T-helper 1 cell treated with Interleukin-12 subunit alpha and Interleukin-12 subunit beta and Interleukin-4 antibody, amounts not matched to agents 30 μg/mL and 1 μg/mL, for 36 hours (primary cell): Measurements from ENCODE around the gene P4HA2.
"Not testable (repeated sequence)": the region's sequence is repeated elsewhere in the genome, so short reads cannot be mapped to it uniquely, and the experiment has no call there.

ENCODE experiments used
- H3K27ac Mint-ChIP-seq: one replicate; pipeline ENCODE4 v1.8.0; 2021; ENCODE audit warnings: mild to moderate bottlenecking, mixed read lengths
- H3K27me3 Mint-ChIP-seq: one replicate; pipeline ENCODE4 v1.8.0; 2021; ENCODE audit warnings: low read depth, mixed read lengths
- H3K36me3 Mint-ChIP-seq: one replicate; pipeline ENCODE4 v1.8.0; 2021; ENCODE audit warnings: low read depth, mixed read lengths
- H3K4me1 Mint-ChIP-seq: one replicate; pipeline ENCODE4 v1.8.0; 2021; ENCODE audit warnings: low read depth, mixed read lengths
- H3K4me3 Mint-ChIP-seq: one replicate; pipeline ENCODE4 v1.8.0; 2021; ENCODE audit warnings: mild to moderate bottlenecking, moderate library complexity, mixed read lengths
- H3K9me3 Mint-ChIP-seq: one replicate; pipeline ENCODE4 v1.8.0; 2021; ENCODE audit warnings: mixed read lengths

The P4HA2 gene

GRCh38 chr5:132193165-132193694 lies 34.4 kb downstream of the P4HA2 start:
- no peak overlapping the region for H3K4me3 Mint-ChIP-seq
- peaks cover 4% of the 10 kb centered on the region for H3K4me1 Mint-ChIP-seq
- no peaks in the 10 kb centered on the region for H3K9me3 Mint-ChIP-seq

GRCh38 chr5:132190161-132190817 lies 37.4 kb downstream of the P4HA2 start:
- peaks cover 7% of the 10 kb centered on the region for H3K27me3 Mint-ChIP-seq
- peaks cover 16% of the 10 kb centered on the region for H3K36me3 Mint-ChIP-seq
- H3K27ac Mint-ChIP-seq, result no peak overlapping the region
- H3K4me1 Mint-ChIP-seq, result peaks cover 4% of the 10 kb centered on the region
- H3K4me3 Mint-ChIP-seq, result no peak overlapping the region
- no peaks in the 10 kb centered on the region for H3K9me3 Mint-ChIP-seq

More at GRCh38 chr5:132193165-132193694, 34.4 kb downstream of the P4HA2 start:
- H3K27me3 Mint-ChIP-seq, result peaks cover 7% of the 10 kb centered on the region
- H3K36me3 Mint-ChIP-seq, result peaks cover 25% of the 10 kb centered on the region
- no peak overlapping the region for H3K27ac Mint-ChIP-seq

- peaks cover 7% of the 10 kb centered on the region for H3K36me3 Mint-ChIP-seq
- peaks cover 10% of the 10 kb centered on the region for H3K4me1 Mint-ChIP-seq
- peaks cover 7% of the 10 kb centered on the region for H3K27me3 Mint-ChIP-seq
- H3K9me3 Mint-ChIP-seq, result peaks cover 7% of the 10 kb centered on the region
- H3K4me3 Mint-ChIP-seq, result no peak overlapping the region
- H3K27ac Mint-ChIP-seq, result no peak overlapping the region
Observed at GRCh38 chr5:132184588-132184987, 43.1 kb downstream of the P4HA2 start.

DNA sequence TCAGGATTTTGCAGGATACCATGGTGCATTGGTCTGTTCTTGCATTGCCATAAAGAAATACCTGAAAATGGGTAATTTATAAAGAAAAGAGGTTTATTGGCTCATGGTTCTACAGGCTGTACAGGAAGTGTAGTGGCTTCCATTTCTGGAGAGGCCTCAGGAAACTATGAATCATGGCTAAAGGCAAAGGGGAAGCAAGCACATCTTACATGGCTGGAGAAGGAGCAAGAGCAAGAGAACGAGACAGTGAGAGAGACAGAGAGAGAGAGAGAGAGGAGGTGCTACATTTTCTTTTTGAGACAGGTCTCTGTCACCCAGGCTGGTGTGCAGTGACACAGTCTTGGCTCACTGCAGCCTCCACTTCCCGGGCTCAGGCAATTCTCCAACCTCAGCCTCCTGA lies 43.9 kb downstream of the P4HA2 start:
- peaks cover 4% of the 10 kb centered on the region for H3K27me3 Mint-ChIP-seq
- no peak overlapping the region for H3K4me3 Mint-ChIP-seq
- H3K27ac Mint-ChIP-seq, result no peak overlapping the region
- H3K9me3 Mint-ChIP-seq, result peaks cover 7% of the 10 kb centered on the region
- H3K36me3 Mint-ChIP-seq, result peaks cover 5% of the 10 kb centered on the region
- peaks cover 18% of the 10 kb centered on the region for H3K4me1 Mint-ChIP-seq

GRCh38 chr5:132182359-132183040 lies 45.2 kb downstream of the P4HA2 start:
- peaks cover 4% of the 10 kb centered on the region for H3K36me3 Mint-ChIP-seq
- H3K27ac Mint-ChIP-seq, result no peak overlapping the region
- H3K9me3 Mint-ChIP-seq, result peaks cover 7% of the 10 kb centered on the region
- no peaks in the 10 kb centered on the region for H3K27me3 Mint-ChIP-seq
- no peak overlapping the region for H3K4me3 Mint-ChIP-seq
- peaks cover 27% of the 10 kb centered on the region for H3K4me1 Mint-ChIP-seq

DNA sequence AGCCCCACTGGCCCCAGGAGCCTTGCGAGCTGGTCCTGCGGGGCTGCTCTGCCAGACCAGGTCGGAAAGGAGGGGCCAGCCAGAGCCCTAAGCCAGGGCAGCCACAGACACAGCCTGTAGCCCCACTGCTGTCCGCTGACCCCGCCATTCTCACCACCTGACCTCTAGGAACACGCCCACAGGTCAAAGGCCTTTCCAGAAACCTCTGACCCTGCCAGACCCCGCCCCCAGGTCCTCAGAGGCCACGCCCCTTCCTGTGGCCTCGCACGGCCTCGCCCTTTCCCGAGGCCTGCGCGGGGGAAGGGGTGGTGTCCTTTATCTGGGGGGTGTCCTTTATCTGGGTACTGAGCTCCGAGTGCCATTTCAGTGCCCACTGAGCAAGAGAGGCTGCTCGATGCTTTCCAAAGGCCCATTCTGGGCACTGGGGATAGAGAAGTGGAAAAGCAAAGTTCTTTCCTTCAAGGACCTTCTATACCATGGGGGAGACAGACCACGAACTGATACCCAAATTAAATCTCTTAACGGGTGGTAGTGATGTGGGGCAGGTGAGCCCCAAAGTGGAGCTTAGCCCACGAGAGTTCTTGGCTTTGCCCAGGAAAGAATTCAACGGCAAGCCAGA lies 46.5 kb downstream of the P4HA2 start:
- peaks cover 9% of the 10 kb centered on the region for H3K36me3 Mint-ChIP-seq
- H3K27ac Mint-ChIP-seq, result no peak overlapping the region
- H3K4me1 Mint-ChIP-seq, result peaks cover 38% of the 10 kb centered on the region
- H3K9me3 Mint-ChIP-seq, result peaks cover 12% of the 10 kb centered on the region
- H3K4me3 Mint-ChIP-seq, result no peak overlapping the region
- no peaks in the 10 kb centered on the region for H3K27me3 Mint-ChIP-seq

- Mint-ChIP-seq H3K36me3 (peaks cover 9% of the 10 kb centered on the region), H3K27ac (peak overlapping the region; percentile 66), H3K4me1 (peaks cover 38% of the 10 kb centered on the region), H3K9me3 (peaks cover 12% of the 10 kb centered on the region), H3K4me3 (no peak overlapping the region), H3K27me3 (no peaks in the 10 kb centered on the region)
Observed at GRCh38 chr5:132180134-132180745, 47.4 kb downstream of the P4HA2 start.

DNA sequence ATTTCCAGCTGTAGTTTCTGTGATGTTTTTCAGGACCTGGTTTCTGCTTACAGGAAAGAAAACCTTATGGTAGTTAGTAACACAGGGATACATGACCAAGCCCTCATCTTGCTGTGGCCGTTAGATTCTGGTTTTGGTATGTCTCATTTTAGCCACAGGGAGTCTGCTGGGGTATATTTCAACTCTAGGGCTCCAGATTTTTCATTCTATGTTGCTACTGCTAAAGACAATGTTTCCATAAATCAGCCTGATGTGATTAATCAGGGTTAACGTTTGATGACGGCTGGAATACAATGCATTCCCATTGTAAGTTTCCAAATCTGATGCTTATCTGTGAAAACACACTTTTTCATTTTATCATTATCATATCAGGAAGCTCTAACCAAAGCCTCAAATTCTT lies 48.2 kb downstream of the P4HA2 start:
- Mint-ChIP-seq H3K27ac (peak overlapping the region; percentile 65), H3K36me3 (peaks cover 9% of the 10 kb centered on the region), H3K9me3 (peaks cover 12% of the 10 kb centered on the region), H3K27me3 (no peaks in the 10 kb centered on the region), H3K4me1 (peaks cover 38% of the 10 kb centered on the region), H3K4me3 (no peak overlapping the region)

DNA sequence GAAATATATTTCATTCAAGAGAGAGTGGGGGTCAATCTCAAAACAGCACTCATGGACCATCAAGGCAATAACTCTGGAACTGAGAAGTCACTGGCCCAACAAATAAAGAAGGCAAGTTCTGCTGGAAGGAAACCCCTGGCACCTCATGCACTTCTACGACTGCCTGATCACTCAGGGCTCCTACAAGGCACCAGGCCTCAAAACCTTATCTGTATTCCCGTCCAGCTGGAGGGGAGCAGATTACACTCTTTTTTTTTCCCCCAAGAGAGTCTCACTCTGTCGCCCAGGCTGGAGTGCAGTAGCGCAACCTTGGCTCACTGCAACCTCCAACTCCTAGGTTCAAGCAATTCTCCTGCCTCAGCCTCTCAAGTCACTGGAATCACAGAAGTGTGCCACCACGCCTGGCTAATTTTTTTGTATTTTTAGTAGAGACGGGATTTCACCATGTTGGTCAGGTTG lies 49.9 kb downstream of the P4HA2 start:
- peaks cover 37% of the 10 kb centered on the region for H3K4me1 Mint-ChIP-seq
- peak overlapping the region; percentile 38 for H3K27ac Mint-ChIP-seq
- H3K36me3 Mint-ChIP-seq, result peaks cover 5% of the 10 kb centered on the region
- peaks cover 10% of the 10 kb centered on the region for H3K27me3 Mint-ChIP-seq
- H3K4me3 Mint-ChIP-seq, result no peak overlapping the region
- H3K9me3 Mint-ChIP-seq, result peaks cover 12% of the 10 kb centered on the region

- Mint-ChIP-seq H3K27ac (peak overlapping the region; percentile 78), H3K9me3 (peaks cover 9% of the 10 kb centered on the region), H3K36me3 (peaks cover 5% of the 10 kb centered on the region), H3K4me1 (peaks cover 37% of the 10 kb centered on the region), H3K27me3 (peaks cover 13% of the 10 kb centered on the region), H3K4me3 (no peak overlapping the region)
Observed at GRCh38 chr5:132176987-132177386, 50.7 kb downstream of the P4HA2 start.

DNA sequence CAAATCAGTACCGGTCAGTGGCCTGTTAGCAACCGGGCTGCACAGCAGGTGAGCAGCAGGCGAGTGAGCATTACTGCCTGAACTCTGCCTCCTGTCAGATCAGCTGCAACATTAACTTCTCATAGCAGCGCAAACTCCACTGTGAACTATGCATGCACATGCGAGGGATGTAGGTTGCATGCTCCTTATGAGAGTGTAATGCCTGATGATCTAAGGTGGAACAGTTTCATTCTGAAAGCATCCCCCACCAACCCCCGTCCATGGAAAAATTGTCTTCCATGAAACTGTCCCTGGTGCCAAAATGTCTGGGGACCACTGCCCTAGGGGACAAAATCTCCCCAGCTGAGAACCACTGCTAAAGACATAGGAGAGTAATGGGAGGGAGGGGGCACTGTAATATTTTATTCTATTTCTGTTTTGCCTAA lies 51.1 kb downstream of the P4HA2 start:
- peaks cover 9% of the 10 kb centered on the region for H3K9me3 Mint-ChIP-seq
- H3K4me3 Mint-ChIP-seq, result peak overlapping the region; percentile 63
- peaks cover 5% of the 10 kb centered on the region for H3K36me3 Mint-ChIP-seq
- peaks cover 37% of the 10 kb centered on the region for H3K4me1 Mint-ChIP-seq
- peaks cover 13% of the 10 kb centered on the region for H3K27me3 Mint-ChIP-seq
- H3K27ac Mint-ChIP-seq, result peak overlapping the region; percentile 74

DNA sequence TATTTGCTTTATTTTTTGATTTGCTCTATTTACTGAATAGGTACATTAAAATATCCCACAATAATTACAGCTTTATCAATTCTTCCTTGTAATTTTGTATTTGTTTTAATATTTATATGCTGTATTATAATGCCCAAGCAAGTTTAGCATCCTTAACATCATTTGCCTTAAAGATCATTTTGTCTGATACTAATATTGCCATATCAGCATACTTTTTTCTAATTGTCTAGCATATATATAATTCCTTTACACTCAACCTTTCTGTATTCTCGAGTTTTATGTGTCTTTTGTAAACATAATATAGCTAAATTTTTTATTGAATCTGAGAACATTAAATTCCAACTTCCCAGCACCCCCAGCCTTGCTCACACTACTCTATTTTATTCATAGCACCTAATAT lies 64.7 kb downstream of the P4HA2 start:
- no peaks in the 10 kb centered on the region for H3K4me1 Mint-ChIP-seq
- H3K9me3 Mint-ChIP-seq, result peaks cover 14% of the 10 kb centered on the region
- peaks cover 12% of the 10 kb centered on the region for H3K27me3 Mint-ChIP-seq
- peaks cover under 1% of the 10 kb centered on the region for H3K36me3 Mint-ChIP-seq
- H3K27ac Mint-ChIP-seq, result no peak overlapping the region
- H3K4me3 Mint-ChIP-seq, result no peak overlapping the region

DNA sequence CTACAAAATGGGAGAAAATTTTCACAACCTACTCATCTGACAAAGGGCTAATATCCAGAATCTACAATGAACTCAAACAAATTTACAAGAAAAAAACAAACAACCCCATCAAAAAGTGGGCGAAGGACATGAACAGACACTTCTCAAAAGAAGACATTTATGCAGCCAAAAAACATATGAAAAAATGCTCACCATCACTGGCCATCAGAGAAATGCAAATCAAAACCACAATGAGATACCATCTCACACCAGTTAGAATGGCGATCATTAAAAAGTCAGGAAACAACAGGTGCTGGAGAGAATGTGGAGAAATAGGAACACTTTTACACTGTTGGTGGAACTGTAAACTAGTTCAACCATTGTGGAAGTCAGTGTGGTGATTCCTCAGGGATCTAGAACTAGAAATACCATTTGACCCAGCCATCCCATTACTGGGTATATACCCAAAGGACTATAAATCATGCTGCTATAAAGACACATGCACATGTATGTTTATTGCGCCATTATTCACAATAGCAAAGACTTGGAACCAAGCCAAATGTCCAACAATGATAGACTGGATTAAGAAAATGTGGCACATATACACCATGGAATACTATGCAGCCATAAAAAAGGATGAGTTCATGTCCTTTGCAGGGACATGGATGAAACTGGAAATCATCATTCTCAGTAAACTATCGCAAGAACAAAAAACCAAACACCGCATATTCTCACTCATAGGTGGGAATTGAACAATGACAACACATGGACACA lies 65.9 kb downstream of the P4HA2 start:
- H3K27me3 Mint-ChIP-seq, result peaks cover 13% of the 10 kb centered on the region
- H3K4me1 Mint-ChIP-seq, H3K27ac Mint-ChIP-seq, H3K4me3 Mint-ChIP-seq, H3K36me3 Mint-ChIP-seq: not testable (repeated sequence)
- peaks cover 14% of the 10 kb centered on the region for H3K9me3 Mint-ChIP-seq

DNA sequence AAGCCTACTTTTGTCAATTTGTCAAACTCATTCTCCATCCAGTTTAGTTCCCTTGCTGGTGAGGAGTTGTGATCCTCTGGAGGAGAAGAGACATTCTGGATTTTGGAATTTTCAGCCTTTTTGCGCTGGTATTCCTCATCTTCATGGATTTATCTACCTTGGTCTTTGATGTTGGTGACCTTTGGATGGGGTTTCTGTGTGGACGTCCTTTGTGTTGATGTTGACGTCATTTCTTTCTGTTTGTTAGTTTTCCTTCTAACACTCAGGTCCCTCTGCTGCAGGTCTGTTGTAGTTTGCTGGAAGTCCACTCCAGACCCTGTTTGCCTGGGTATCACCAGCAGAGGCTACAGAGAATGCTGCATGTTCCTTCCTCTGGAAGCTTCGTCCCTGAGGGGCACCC lies 71.2 kb downstream of the P4HA2 start:
- Mint-ChIP-seq H3K27ac (no peak overlapping the region), H3K9me3 (peaks cover 42% of the 10 kb centered on the region), H3K4me3 (no peak overlapping the region), H3K4me1 (no peaks in the 10 kb centered on the region), H3K36me3 (peaks cover 18% of the 10 kb centered on the region), H3K27me3 (peaks cover 46% of the 10 kb centered on the region)
